Hepatocyte (in vitro differentiated cells): ENCODE results near the gene SAXO2.
"Not testable (repeated sequence)": the region's sequence is repeated elsewhere in the genome, so short reads cannot be mapped to it uniquely, and the experiment has no call there.

Experiments
- CTCF ChIP-seq: fragments of 200-600 bp; sonication (generic); IDR thresholded peaks from 2 replicates; pipeline ENCODE4 v1.5.1; 2016; ENCODE audit warnings: antibody characterized with exemption, mild to moderate bottlenecking; ENCODE audit not compliant: poor library complexity
- EZH2 ChIP-seq: fragments of 200-600 bp; sonication (generic); IDR thresholded peaks from 2 replicates; pipeline ENCODE4 v1.6.1; 2016; ENCODE audit warnings: antibody characterized with exemption, mild to moderate bottlenecking, borderline replicate concordance

DNA sequence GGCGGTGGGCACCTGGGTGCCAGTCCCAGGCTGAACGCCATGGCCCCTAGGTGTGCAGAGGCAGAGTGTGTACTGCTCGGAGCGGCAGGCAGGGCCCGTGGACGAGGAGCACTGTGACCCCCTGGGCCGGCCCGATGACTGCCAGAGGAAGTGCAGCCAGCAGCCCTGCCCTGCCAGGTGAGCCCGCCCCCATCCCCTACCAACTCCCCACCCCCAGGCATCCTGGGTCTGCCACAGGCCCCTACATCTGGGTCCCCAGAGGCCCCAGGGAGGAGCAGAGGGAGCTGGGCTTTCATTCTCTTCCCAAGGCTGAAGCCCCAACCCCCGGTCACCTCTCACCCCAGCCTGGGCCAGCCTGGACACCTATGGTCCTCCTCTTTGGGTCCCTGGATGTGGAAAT, 63.0 kb downstream of the SAXO2 start:
- TF ChIP-seq CTCF, EZH2: not testable (repeated sequence)
